H9 (cell line): Measurements from ENCODE around the gene RSBN1. TPM values are rescaled to one million over a fixed set of nuclear protein-coding genes. Genes with fewer than 3 reads are reported as not detected.

Experiments
- DNase-seq: peaks from one replicate; pipeline ENCODE4 v3.0.0-alpha.2; 2017
- H2AFZ ChIP-seq: one replicate; pipeline ENCODE4 v1.6.1; 2013; ENCODE audit warnings: mild to moderate bottlenecking, low read length, control low read depth, moderate library complexity
- H2AK5ac ChIP-seq: 2 replicates; pipeline ENCODE4 v1.6.1; 2013; ENCODE audit warnings: low read length, control low read depth, mixed read lengths; ENCODE audit not compliant: insufficient read length
- H2BK120ac ChIP-seq: one replicate; pipeline ENCODE4 v1.6.1; 2013; ENCODE audit warnings: low read depth, mild to moderate bottlenecking, low read length, control low read depth, inconsistent platforms; ENCODE audit not compliant: poor library complexity, severe bottlenecking
- H2BK12ac ChIP-seq: 2 replicates; pipeline ENCODE4 v1.6.1; 2013; ENCODE audit warnings: low read length, control low read depth, mixed read lengths, low read depth; ENCODE audit not compliant: insufficient read length
- H2BK15ac ChIP-seq: 2 replicates; pipeline ENCODE4 v1.6.1; 2013; ENCODE audit warnings: low read depth, low read length, control low read depth
- H2BK20ac ChIP-seq: one replicate; pipeline ENCODE4 v1.6.1; 2013; ENCODE audit warnings: low read depth, mild to moderate bottlenecking, low read length, control low read depth, inconsistent platforms; ENCODE audit not compliant: poor library complexity, severe bottlenecking
- H2BK5ac ChIP-seq: 2 replicates; pipeline ENCODE4 v1.6.1; 2013; ENCODE audit warnings: low read length, control low read depth, mixed read lengths; ENCODE audit not compliant: insufficient read length
- H3K14ac ChIP-seq: 2 replicates; pipeline ENCODE4 v1.6.1; 2013; ENCODE audit warnings: low read length, control low read depth; ENCODE audit not compliant: insufficient read depth
- H3K18ac ChIP-seq: 2 replicates; pipeline ENCODE4 v1.6.1; 2013; ENCODE audit warnings: low read depth, mild to moderate bottlenecking, mixed read lengths, low read length, control low read depth; ENCODE audit not compliant: insufficient read length
- H3K23ac ChIP-seq: 2 replicates; pipeline ENCODE4 v1.6.1; 2013; ENCODE audit warnings: low read length, control low read depth, mixed read lengths, low read depth; ENCODE audit not compliant: insufficient read length
- H3K23me2 ChIP-seq: 2 replicates; pipeline ENCODE4 v1.6.1; 2013; ENCODE audit warnings: low read depth, mild to moderate bottlenecking, mixed read lengths, low read length, control low read depth; ENCODE audit not compliant: insufficient read length, poor library complexity, severe bottlenecking
- H3K27ac ChIP-seq: 2 replicates; pipeline ENCODE4 v1.5.1; 2013; ENCODE audit warnings: low read length, control low read depth, mixed read lengths, low read depth; ENCODE audit not compliant: insufficient read length
- H3K27me3 ChIP-seq: 2 replicates; pipeline ENCODE4 v1.6.1; 2013; ENCODE audit warnings: low read length, control low read depth, inconsistent platforms; ENCODE audit not compliant: insufficient read depth
- H3K4ac ChIP-seq: 2 replicates; pipeline ENCODE4 v1.6.1; 2013; ENCODE audit warnings: low read depth, mild to moderate bottlenecking, control low read depth, inconsistent platforms, low read length, moderate library complexity
- H3K4me1 ChIP-seq: 2 replicates; pipeline ENCODE4 v1.6.1; 2013; ENCODE audit warnings: low read length, control low read depth, inconsistent platforms; ENCODE audit not compliant: insufficient read depth
- H3K4me2 ChIP-seq: 2 replicates; pipeline ENCODE4 v1.6.1; 2013; ENCODE audit warnings: low read length, control low read depth, mixed read lengths; ENCODE audit not compliant: insufficient read length, insufficient read depth
- H3K56ac ChIP-seq: 2 replicates; pipeline ENCODE4 v1.6.1; 2013; ENCODE audit warnings: low read depth, mild to moderate bottlenecking, mixed read lengths, low read length, control low read depth; ENCODE audit not compliant: insufficient read length
- H3K79me1 ChIP-seq: 2 replicates; pipeline ENCODE4 v1.6.1; 2013; ENCODE audit warnings: low read depth, mild to moderate bottlenecking, moderate library complexity, low read length, control low read depth, inconsistent platforms; ENCODE audit not compliant: insufficient read depth, poor library complexity, severe bottlenecking
- H3K79me2 ChIP-seq: 2 replicates; pipeline ENCODE4 v1.6.1; 2013; ENCODE audit warnings: low read length, control low read depth, inconsistent platforms; ENCODE audit not compliant: insufficient read depth
- H3K9ac ChIP-seq: 2 replicates; pipeline ENCODE4 v1.6.1; 2013; ENCODE audit warnings: low read length, control low read depth, mixed read lengths; ENCODE audit not compliant: insufficient read length; ENCODE audit errors: extremely low read depth
- H3K9me3 ChIP-seq: one replicate; pipeline ENCODE4 v1.6.1; 2013; ENCODE audit warnings: low read depth, low read length, inconsistent platforms; ENCODE audit not compliant: control insufficient read depth
- H3T11ph ChIP-seq: one replicate; pipeline ENCODE4 v1.6.1; 2013; ENCODE audit warnings: mild to moderate bottlenecking, low read length, control low read depth, inconsistent platforms
- H4K20me1 ChIP-seq: one replicate; pipeline ENCODE4 v1.6.1; 2013; ENCODE audit not compliant: control insufficient read depth, insufficient read length, insufficient read depth
- H4K5ac ChIP-seq: 2 replicates; pipeline ENCODE4 v1.6.1; 2013; ENCODE audit warnings: low read depth, mild to moderate bottlenecking, mixed read lengths, low read length, control low read depth; ENCODE audit not compliant: insufficient read length
- H4K8ac ChIP-seq: replicated peaks from 2 replicates; pipeline ENCODE4 v1.6.1; 2013; ENCODE audit warnings: low read length, control low read depth, mixed read lengths, low read depth; ENCODE audit not compliant: insufficient read length
- H4K91ac ChIP-seq: 2 replicates; pipeline ENCODE4 v1.6.1; 2013; ENCODE audit warnings: low read depth, mild to moderate bottlenecking, moderate library complexity, mixed read lengths, low read length, control low read depth; ENCODE audit not compliant: insufficient read length
- H3K27ac Mint-ChIP-seq, 3 experiments: 2 replicates in 2 of 3; 3 replicates in 1 of 3; pipeline ENCODE4 v1.8.0; 2020 to 2021; ENCODE audit warnings: mixed read lengths in 3 of 3, mild to moderate bottlenecking in 1 of 3, moderate library complexity in 1 of 3
- H3K27me3 Mint-ChIP-seq: 2 replicates; pipeline ENCODE4 v1.8.0; 2021; ENCODE audit warnings: low read depth, mild to moderate bottlenecking, moderate library complexity, mixed read lengths
- H3K36me3 Mint-ChIP-seq, 3 experiments: 2 replicates in 2 of 3; 3 replicates in 1 of 3; pipeline ENCODE4 v1.8.0; 2020 to 2021; ENCODE audit warnings: low read depth in 3 of 3, mixed read lengths in 3 of 3; ENCODE audit not compliant: insufficient read depth in 1 of 3
- H3K4me1 Mint-ChIP-seq, 2 experiments: 2 replicates each; pipeline ENCODE4 v1.8.0; 2020; ENCODE audit warnings: mixed read lengths in 2 of 2
- H3K4me3 Mint-ChIP-seq, 2 experiments: 2 replicates in 1 of 2; 3 replicates in 1 of 2; pipeline ENCODE4 v1.8.0; 2020 to 2021; ENCODE audit warnings: mild to moderate bottlenecking in 2 of 2, mixed read lengths in 2 of 2, moderate library complexity in 1 of 2
- H3K9me3 Mint-ChIP-seq, 2 experiments: 2 replicates in 1 of 2; 3 replicates in 1 of 2; pipeline ENCODE4 v1.8.0; 2020; ENCODE audit warnings: mild to moderate bottlenecking in 2 of 2, mixed read lengths in 2 of 2, moderate library complexity in 1 of 2
- CTCF ChIP-seq: fragments of 200-600 bp; sonication (generic); conservative IDR thresholded peaks from 3 replicates; pipeline ENCODE4 v1.8.0; 2021; ENCODE audit warnings: antibody characterized with exemption, mild to moderate bottlenecking
- WGBS: extraction: QIAGEN DNeasy Blood & Tissue Kit; methylation state at CpG from one replicate; pipeline ENCODE4 v1.1.7; 2013; ENCODE audit warnings: missing lambda C conversion rate, low lambda C conversion rate, mixed read lengths; ENCODE audit not compliant: insufficient read length; ENCODE audit errors: extremely low coverage; 5-methylcytosine and 5-hydroxymethylcytosine counted together
- total RNA-seq: library from RNA; stranded (reverse); gene quantifications from 2 replicates; pipeline ENCODE4 v1.2.1, GENCODE V29; 2021

Gene RSBN1
- total RNA-seq, 1 experiment from 2014 or later, result 11.0 TPM

- H3K23ac ChIP-seq, result no peak overlapping the region
- no CpG with 5 or more reads among the region's 3 CpGs for WGBS
- no peak overlapping the region for H3K18ac ChIP-seq
- H2BK15ac ChIP-seq, result no peak overlapping the region
- H3K79me1 ChIP-seq, result no peaks in the 10 kb centered on the region
- H3K4ac ChIP-seq, result no peak overlapping the region
- no peaks in the 10 kb centered on the region for H3K79me2 ChIP-seq
- no peak overlapping the region for H3K14ac ChIP-seq
- H3K9ac ChIP-seq, result no peak overlapping the region
- H3K4me1 Mint-ChIP-seq, result peaks cover 0 to 7% of the 10 kb centered on the region in 2 experiments; a peak in 2 of 4 replicates
- no peak overlapping the region for H2BK20ac ChIP-seq
- no peak overlapping the region for H3K27ac ChIP-seq
- TF ChIP-seq CTCF, result no peak
- H3K4me2 ChIP-seq, result no peak overlapping the region
- H2BK120ac ChIP-seq, result no peak overlapping the region
- no peak overlapping the region for H3T11ph ChIP-seq
- peaks cover 26 to 44% (median 43%) of the 10 kb centered on the region in 3 experiments for H3K36me3 Mint-ChIP-seq
- peaks cover 4 to 6% of the 10 kb centered on the region in 2 experiments; a peak in 3 of 5 replicates for H3K9me3 Mint-ChIP-seq
- H3K56ac ChIP-seq, result no peak overlapping the region
- no peaks in the 10 kb centered on the region for H3K4me1 ChIP-seq
- no peaks in the 10 kb centered on the region for H4K20me1 ChIP-seq
- H3K23me2 ChIP-seq, result no peaks in the 10 kb centered on the region
- H3K4me3 Mint-ChIP-seq, result no peak overlapping the region
- H3K27me3 ChIP-seq, result no peaks in the 10 kb centered on the region
- no peak overlapping the region for H3K27ac Mint-ChIP-seq
- no peak for DNase-seq
- no peak overlapping the region for H4K8ac ChIP-seq
- H4K91ac ChIP-seq, result no peak overlapping the region
- no peaks in the 10 kb centered on the region for H3K9me3 ChIP-seq
- H2AFZ ChIP-seq, result no peak overlapping the region
- no peaks in the 10 kb centered on the region for H3K27me3 Mint-ChIP-seq
- H2BK5ac ChIP-seq, result no peak overlapping the region
- no peak overlapping the region for H4K5ac ChIP-seq
- H2BK12ac ChIP-seq, result no peak overlapping the region
- H2AK5ac ChIP-seq, result no peak overlapping the region
Observed at GRCh38 chr1:113745425-113745824, 66.9 kb downstream of the RSBN1 start.
